DND-41 (cell line): ENCODE results near the gene MAFB.

Source experiments
- ATAC-seq: fragments of 200-7000 bp; cut with Tn5 transposase; 3 replicates; pipeline ENCODE4 v1.9.1; 2021; ENCODE audit warnings: low read depth; ENCODE audit not compliant: insufficient read depth
- DNase-seq: peaks from one replicate; pipeline ENCODE4 v3.0.0-alpha.2; 2020
- H2AFZ ChIP-seq: 2 replicates; pipeline ENCODE4 v1.6.0; 2012; ENCODE audit warnings: low read depth, low read length
- H3K27ac ChIP-seq: 2 replicates; pipeline ENCODE4 v1.5.1; 2012; ENCODE audit warnings: low read length, inconsistent platforms
- H3K27me3 ChIP-seq: fragments of 200-600 bp; sonication (generic); 2 replicates; pipeline ENCODE4 v1.6.0; 2012; ENCODE audit warnings: low read length, mild to moderate bottlenecking, inconsistent platforms; ENCODE audit not compliant: insufficient read depth, poor library complexity
- H3K36me3 ChIP-seq: 2 replicates; pipeline ENCODE4 v1.5.1; 2012; ENCODE audit warnings: low read length, inconsistent platforms; ENCODE audit not compliant: insufficient read depth
- H3K4me1 ChIP-seq: 2 replicates; pipeline ENCODE4 v1.5.1; 2012; ENCODE audit warnings: mild to moderate bottlenecking, low read length; ENCODE audit not compliant: insufficient read depth
- H3K4me2 ChIP-seq: 2 replicates; pipeline ENCODE4 v1.6.0; 2012; ENCODE audit warnings: mild to moderate bottlenecking, moderate library complexity, low read length, inconsistent platforms; ENCODE audit not compliant: insufficient read depth
- H3K4me3 ChIP-seq, 2 experiments: fragments of 200-600 bp in 1 of 2; shearing (Covaris generic) in 1 of 2; 2 replicates each; pipeline ENCODE4 v1.5.1; 2012 to 2016; ENCODE audit warnings: inconsistent platforms in 2 of 2, low read length in 2 of 2, mild to moderate bottlenecking in 2 of 2, low read depth in 1 of 2, moderate library complexity in 1 of 2
- H3K79me2 ChIP-seq: 2 replicates; pipeline ENCODE4 v1.6.0; 2012; ENCODE audit warnings: low read length, inconsistent platforms; ENCODE audit not compliant: insufficient read depth
- H3K9ac ChIP-seq: 2 replicates; pipeline ENCODE4 v1.6.0; 2012; ENCODE audit warnings: low read depth, mild to moderate bottlenecking, inconsistent platforms, low read length, moderate library complexity
- H3K9me3 ChIP-seq: 2 replicates; pipeline ENCODE4 v1.5.1; 2012; ENCODE audit warnings: low read length, moderate library complexity, mild to moderate bottlenecking, inconsistent platforms; ENCODE audit not compliant: insufficient read depth, severe bottlenecking
- H4K20me1 ChIP-seq: 2 replicates; pipeline ENCODE4 v1.6.0; 2012; ENCODE audit warnings: low read length; ENCODE audit not compliant: insufficient read depth
- CTCF ChIP-seq: IDR thresholded peaks from 2 replicates; pipeline ENCODE4 v1.5.1; 2012; ENCODE audit warnings: borderline replicate concordance, low read length, moderate library complexity, mild to moderate bottlenecking; ENCODE audit not compliant: poor library complexity, severe bottlenecking; ENCODE audit errors: extremely low read depth
- EZH2 ChIP-seq: IDR thresholded peaks from 3 replicates; pipeline ENCODE4 v1.6.1; 2012; ENCODE audit warnings: borderline replicate concordance, low read depth, mild to moderate bottlenecking, moderate library complexity, low read length, inconsistent platforms; ENCODE audit not compliant: severe bottlenecking

Gene MAFB

GRCh38 chr20:40640667-40641066 lies 48.4 kb downstream of the MAFB start:
- Histone ChIP-seq H4K20me1 (no peaks in the 10 kb centered on the region), H3K4me3 (no peak overlapping the region), H3K79me2 (no peaks in the 10 kb centered on the region), H3K36me3 (no peaks in the 10 kb centered on the region), H3K27me3 (peaks cover 2% of the 10 kb centered on the region), H3K4me1 (no peaks in the 10 kb centered on the region), H3K9ac (no peak overlapping the region), H3K4me2 (no peak overlapping the region), H3K9me3 (no peaks in the 10 kb centered on the region), H2AFZ (no peak overlapping the region), H3K27ac (no peak overlapping the region)
- no peak for ATAC-seq
- TF ChIP-seq CTCF (no peak), EZH2 (no peak)
- no peak for DNase-seq

GRCh38 chr20:40639676-40640355 lies 49.2 kb downstream of the MAFB start:
- no peaks in the 10 kb centered on the region for H3K36me3 ChIP-seq
- H4K20me1 ChIP-seq = no peaks in the 10 kb centered on the region
- ATAC-seq (no peak), DNase-seq (no peak)
- no peaks in the 10 kb centered on the region for H3K79me2 ChIP-seq
- no peak for TF ChIP-seq CTCF
- no peak for TF ChIP-seq EZH2
- H3K27ac ChIP-seq = no peak overlapping the region
- H3K27me3 ChIP-seq = peaks cover 4% of the 10 kb centered on the region
- H3K9ac ChIP-seq = no peak overlapping the region
- no peak overlapping the region for H3K4me3 ChIP-seq
- H2AFZ ChIP-seq = no peak overlapping the region
- H3K4me1 ChIP-seq = no peaks in the 10 kb centered on the region
- no peaks in the 10 kb centered on the region for H3K9me3 ChIP-seq
- H3K4me2 ChIP-seq = no peak overlapping the region

GRCh38 chr20:40639132-40639531 lies 49.9 kb downstream of the MAFB start:
- DNase-seq (no peak), ATAC-seq (no peak)
- Histone ChIP-seq H3K79me2 (no peaks in the 10 kb centered on the region), H3K4me2 (no peak overlapping the region), H4K20me1 (no peaks in the 10 kb centered on the region), H3K9ac (no peak overlapping the region), H2AFZ (no peak overlapping the region), H3K4me1 (no peaks in the 10 kb centered on the region), H3K4me3 (no peak overlapping the region), H3K27me3 (peaks cover 4% of the 10 kb centered on the region), H3K9me3 (no peaks in the 10 kb centered on the region), H3K36me3 (no peaks in the 10 kb centered on the region), H3K27ac (no peak overlapping the region)
- TF ChIP-seq CTCF = no peak
- no peak for TF ChIP-seq EZH2

- no peaks in the 10 kb centered on the region for H3K36me3 ChIP-seq
- H4K20me1 ChIP-seq = no peaks in the 10 kb centered on the region
- no peak overlapping the region for H3K27ac ChIP-seq
- no peak for TF ChIP-seq CTCF
- no peak for TF ChIP-seq EZH2
- peaks cover 7% of the 10 kb centered on the region for H3K27me3 ChIP-seq
- no peak for ATAC-seq
- H3K4me1 ChIP-seq = no peaks in the 10 kb centered on the region
- H3K4me2 ChIP-seq = no peak overlapping the region
- no peak overlapping the region for H2AFZ ChIP-seq
- DNase-seq = no peak
- H3K9ac ChIP-seq = no peak overlapping the region
- no peaks in the 10 kb centered on the region for H3K9me3 ChIP-seq
- no peaks in the 10 kb centered on the region for H3K79me2 ChIP-seq
- H3K4me3 ChIP-seq = no peak overlapping the region
Observed at GRCh38 chr20:40638414-40638813, 50.6 kb downstream of the MAFB start.
